EH (cell line): ENCODE data around the gene AURKB.
"Not testable (repeated sequence)": the region's sequence is repeated elsewhere in the genome, so short reads cannot be mapped to it uniquely, and the experiment has no call there.

Experiments
- DNase-seq: peaks from one replicate; pipeline ENCODE4 v3.0.0-alpha.2; 2015; ENCODE audit warnings: low read depth

The AURKB gene

GRCh38 chr17:8209907-8210760 is at the start of gene AURKB:
TSS of gene AURKB (minus strand) at chr17:8210575. CDS start at chr17:8210224, 351 bp downstream.
- DNase-seq, result peak; percentile 98

- DNase-seq, result no peak
These were observed 47.4 kb upstream of the AURKB start for GRCh38 chr17:8257801-8258200.

GRCh38 chr17:8256691-8257090 is 46.3 kb upstream of the AURKB start:
- DNase-seq, result no peak

- DNase-seq, result no peak
These were observed 45.9 kb upstream of the AURKB start for GRCh38 chr17:8256291-8256690.

- DNase-seq, result peak; percentile 2
These were observed 45.1 kb upstream of the AURKB start for GRCh38 chr17:8255499-8255898.

GRCh38 chr17:8254881-8255280 is 44.5 kb upstream of the AURKB start:
- no peak for DNase-seq

- peak; percentile 42 for DNase-seq
These were observed 43.4 kb upstream of the AURKB start for GRCh38 chr17:8253801-8254200.

GRCh38 chr17:8251411-8251810 is 41.0 kb upstream of the AURKB start:
- DNase-seq, result not testable (repeated sequence)

- DNase-seq, result no peak
These were observed 39.5 kb upstream of the AURKB start for GRCh38 chr17:8249621-8250500.

GRCh38 chr17:8248751-8249607 is 38.6 kb upstream of the AURKB start, which contains the start of gene PFAS:
TSS of gene PFAS (plus strand) at chr17:8249289. CDS start at chr17:8253938, 4,649 bp downstream.
- peak; percentile 89 for DNase-seq

GRCh38 chr17:8244768-8245167 is 34.4 kb upstream of the AURKB start:
- DNase-seq, result no peak

GRCh38 chr17:8243827-8244226 is 33.5 kb upstream of the AURKB start:
- no peak for DNase-seq

GRCh38 chr17:8237886-8238285 is 27.5 kb upstream of the AURKB start:
- DNase-seq, result no peak

- no peak for DNase-seq
These were observed 26.8 kb upstream of the AURKB start for GRCh38 chr17:8237175-8237574.

- DNase-seq, result no peak
These were observed 25.3 kb upstream of the AURKB start for GRCh38 chr17:8235676-8236075.

- DNase-seq, result no peak
These were observed 24.2 kb upstream of the AURKB start for GRCh38 chr17:8234361-8235270.

- DNase-seq, result no peak
These were observed 21.3 kb upstream of the AURKB start for GRCh38 chr17:8231701-8232100.

- DNase-seq, result no peak
These were observed 16.8 kb upstream of the AURKB start for GRCh38 chr17:8227238-8227581.

- DNase-seq, result peak; percentile 95
These were observed 16.3 kb upstream of the AURKB start for GRCh38 chr17:8226536-8227237.

GRCh38 chr17:8225813-8226535 is 15.6 kb upstream of the AURKB start:
- DNase-seq, result peak; percentile 87
